HG02642 (cell line): ENCODE results near the gene UST.
A peak's percentile ranks its signal among the peaks of the same experiment; 100 is the strongest.

Source experiments
- ATAC-seq: cut with Tn5 transposase; IDR thresholded peaks from one replicate; pipeline ENCODE4 v1.9.1; 2021; ENCODE audit warnings: mild to moderate bottlenecking; ENCODE audit not compliant: unreplicated experiment, poor library complexity

UST gene, protein sequence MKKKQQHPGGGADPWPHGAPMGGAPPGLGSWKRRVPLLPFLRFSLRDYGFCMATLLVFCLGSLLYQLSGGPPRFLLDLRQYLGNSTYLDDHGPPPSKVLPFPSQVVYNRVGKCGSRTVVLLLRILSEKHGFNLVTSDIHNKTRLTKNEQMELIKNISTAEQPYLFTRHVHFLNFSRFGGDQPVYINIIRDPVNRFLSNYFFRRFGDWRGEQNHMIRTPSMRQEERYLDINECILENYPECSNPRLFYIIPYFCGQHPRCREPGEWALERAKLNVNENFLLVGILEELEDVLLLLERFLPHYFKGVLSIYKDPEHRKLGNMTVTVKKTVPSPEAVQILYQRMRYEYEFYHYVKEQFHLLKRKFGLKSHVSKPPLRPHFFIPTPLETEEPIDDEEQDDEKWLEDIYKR

DNA sequence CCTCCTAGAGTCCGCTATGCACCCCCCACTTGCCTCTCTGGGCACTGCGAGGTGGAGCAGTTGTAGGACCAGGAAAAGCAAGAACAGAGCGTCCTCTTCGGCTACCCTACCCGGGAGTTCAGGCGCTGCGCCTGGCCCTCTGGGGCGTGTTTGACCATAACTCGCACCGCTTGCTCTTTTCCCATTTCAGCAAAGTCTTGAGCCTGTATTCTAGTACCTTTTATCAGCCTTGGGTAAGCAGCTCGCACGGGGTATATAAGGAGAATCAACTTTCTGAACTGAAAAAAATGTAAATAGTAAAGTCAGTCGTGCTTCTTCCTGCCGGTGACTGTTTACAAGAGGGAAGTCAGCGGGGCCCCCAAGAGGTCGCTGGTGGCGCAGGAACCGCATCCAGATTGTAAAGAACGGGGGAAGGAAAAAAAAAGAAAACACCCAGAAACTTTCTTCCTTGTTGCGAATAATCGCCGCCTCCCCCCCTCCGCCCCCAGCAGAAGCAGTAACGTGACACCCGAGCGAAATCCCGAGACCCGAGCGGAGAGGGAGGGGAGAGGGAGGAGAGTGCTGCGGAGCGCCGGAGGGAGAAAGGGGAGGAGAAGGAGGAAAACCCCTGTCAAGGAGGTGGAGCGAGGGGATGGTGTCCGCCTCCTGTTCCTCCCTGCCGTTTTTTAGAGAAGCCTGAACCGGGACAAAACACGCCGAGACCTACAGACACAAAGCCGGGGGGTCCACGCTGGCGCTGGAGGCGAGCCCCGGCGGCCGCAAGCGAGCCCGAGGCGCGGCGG is at the start of gene UST:
TSS of gene UST (plus strand) at position 668 of the 782 bp plus-strand sequence. CDS start 401 bp downstream, outside the sequence.
- peak; percentile 54 for ATAC-seq

DNA sequence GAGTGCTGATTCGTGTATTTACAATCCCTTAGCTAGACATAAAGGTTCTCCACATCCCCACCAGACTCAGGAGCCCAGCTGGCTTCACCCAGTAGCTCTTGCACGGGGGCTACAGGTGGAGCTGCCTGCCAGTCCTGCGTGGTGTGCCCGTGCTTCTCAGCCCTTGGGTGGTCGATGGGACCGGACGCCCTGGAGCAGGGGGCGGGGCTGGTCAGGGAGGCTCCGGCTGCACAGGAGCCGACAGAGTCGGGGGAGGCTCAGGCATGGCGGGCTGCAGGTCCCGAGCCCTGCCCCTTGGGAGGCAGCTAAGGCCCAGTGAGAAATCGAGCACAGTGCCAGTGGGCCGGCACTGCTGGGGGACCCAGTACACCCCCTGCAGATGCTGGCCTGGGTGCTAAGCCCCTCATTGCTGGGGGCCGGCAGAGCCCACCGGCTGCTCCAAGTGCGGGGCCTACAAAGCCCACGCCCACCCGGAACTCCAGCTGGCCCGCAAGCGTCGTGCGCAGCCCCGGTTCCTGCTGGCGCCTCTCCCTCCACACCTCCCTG is 48.9 kb upstream of the UST start:
- no peak for ATAC-seq

DNA sequence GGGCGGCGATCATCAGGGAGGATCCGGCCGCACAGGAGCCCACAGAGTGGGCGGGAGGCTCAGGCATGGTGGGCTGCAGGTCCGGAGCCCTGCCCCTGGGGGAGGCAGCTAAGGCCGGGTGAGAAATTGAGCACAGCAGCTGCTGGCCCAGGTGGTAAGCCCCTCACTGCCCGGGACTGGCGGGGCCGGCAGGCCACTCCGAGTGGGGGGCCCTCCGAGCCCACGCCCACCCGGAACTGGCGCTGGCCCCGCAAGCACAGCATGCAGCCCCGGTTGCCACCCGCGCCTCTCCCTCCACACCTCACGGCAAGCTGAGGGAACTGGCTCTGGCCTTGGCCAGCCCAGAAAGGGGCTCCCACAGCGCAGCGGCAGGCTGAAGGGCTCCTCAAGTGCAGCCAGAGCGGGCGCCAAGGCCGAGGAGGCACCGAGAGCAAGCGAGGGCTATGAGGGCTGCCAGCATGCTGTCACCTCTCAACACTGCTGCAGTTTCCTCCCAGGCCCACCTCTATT is 48.1 kb upstream of the UST start:
- no peak for ATAC-seq

DNA sequence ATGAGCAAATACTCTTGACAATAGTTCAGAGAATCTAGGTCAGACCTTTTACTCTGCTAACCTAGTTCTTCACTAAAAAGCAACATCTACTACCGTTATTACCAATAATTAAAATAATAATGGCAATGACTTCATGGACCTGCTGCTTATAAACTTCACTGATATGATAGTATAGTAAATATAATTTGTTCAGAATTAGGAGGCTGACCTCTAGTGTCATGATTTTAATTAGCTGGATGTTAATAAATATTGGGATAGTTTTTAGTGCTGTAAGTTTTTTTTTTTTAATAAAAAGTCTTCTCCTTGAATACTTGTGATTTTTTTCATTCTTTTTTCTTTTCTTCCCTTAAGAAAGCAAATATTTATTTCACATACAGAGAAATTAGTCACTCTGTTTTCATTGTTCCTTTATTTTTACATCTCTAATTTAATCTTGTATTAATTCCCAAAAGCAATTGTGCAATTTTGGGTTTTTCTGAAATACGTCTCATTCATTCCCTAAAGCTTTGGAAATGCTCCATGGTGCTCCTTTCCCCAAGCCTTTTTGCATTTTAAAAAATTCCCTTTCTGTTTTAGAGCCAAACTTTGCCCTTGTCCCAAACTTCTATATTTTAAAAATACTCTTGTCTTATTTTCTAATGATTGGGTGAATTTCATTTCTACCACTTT is 46.6 kb upstream of the UST start:
- no peak for ATAC-seq

DNA sequence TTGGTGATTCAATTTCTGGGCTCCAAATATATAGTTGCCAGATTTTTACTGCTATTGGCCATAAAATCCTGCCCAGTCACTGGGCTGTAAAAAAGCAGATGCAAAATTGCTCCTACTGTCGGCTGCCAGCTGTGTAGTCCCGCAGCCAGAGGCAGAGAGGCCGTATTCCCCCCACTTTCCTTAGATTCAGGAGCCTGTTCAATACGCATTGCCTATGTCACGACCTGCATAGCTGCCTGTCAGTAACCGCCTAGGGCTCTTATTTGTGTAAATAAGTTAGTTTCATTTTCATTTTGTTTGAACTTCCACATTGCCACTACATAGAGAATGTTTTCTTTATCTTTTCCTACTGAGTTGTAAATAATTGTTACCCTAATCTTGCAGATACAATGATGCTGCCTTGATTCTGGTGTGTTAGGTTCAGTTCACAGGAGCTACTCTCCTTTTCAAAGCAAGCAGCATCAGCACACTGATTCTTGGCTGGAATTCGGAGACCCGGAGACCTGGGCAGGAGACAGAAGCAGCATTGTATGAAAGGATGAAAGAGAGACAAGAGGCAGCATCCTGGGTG is 46.0 kb upstream of the UST start:
- ATAC-seq, result peak; percentile 77

DNA sequence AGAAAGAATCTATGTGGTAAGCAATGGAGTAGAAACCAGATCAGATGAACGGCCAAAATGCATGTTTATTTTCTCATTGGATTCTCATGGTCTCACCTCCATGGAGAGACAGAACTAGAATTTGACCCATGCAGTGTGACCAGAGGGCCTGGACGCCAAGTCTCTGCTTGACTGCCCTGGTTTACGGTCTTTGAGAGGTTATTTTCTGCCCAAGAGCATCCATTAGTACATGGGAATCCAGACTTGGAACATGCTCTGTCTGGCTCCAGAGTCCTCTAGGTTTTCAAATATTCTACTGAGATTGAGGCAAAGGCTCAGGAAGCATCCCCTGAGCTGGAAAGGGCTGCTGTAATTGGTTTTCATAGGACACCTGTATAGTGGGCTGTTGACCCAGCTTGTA is 45.5 kb upstream of the UST start:
- no peak for ATAC-seq

DNA sequence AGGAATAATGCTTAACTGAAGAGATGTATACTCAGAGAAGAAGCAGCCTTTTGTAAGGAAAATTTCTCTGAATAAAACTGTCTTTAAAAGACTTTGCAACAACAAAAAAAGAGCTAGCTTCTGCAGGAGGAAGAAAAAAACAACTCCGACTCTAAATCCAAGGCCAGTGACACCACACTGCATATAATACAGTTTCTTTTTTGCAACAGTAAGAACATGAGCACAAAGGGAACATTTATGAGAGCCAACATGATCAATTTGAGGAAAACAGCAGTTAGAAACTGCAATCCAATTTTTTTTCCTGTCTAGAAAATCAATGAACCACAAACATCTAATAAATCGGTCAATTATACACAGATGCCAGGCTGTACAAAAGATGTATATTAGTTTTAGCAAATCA is 42.9 kb upstream of the UST start:
- no peak for ATAC-seq

DNA sequence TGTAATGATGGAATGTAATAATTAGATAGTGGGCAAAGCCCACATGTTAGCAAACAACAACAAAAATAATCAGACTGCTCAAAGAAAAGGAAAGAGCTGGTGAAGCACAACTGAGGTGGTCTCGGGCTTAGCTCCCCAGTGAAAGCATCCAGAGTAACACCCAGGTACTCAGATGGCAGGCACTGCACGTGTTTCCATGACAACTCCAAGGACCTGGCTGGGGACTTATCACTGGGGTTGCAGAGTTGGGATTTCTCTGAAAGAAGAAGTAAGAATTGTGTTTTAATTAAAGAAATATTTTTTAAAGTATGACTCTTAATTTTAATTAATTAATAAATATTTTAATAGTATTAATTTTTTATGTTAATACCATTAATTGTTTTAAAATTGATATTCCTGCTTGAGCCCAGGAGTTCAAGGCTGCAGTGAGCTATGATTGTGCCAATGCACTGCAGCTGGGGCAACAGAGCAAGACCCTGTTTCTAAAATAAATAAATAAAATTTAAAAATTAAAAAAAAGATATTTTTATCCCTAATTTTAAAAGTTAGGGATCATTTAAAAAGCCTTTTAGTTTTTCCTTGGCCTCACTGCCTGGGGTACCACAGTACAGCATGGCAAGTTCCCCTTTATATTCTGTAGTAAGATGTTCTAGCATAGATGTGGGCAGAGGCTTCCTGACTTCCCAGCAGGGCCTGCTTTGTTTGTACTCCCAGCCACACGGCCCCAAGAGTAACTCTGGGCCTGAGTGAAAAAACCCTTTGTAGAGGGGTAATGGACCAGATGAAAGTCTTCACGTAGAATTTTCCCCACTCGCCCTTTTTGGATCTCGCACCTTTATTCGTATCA is 42.2 kb upstream of the UST start:
- no peak for ATAC-seq

DNA sequence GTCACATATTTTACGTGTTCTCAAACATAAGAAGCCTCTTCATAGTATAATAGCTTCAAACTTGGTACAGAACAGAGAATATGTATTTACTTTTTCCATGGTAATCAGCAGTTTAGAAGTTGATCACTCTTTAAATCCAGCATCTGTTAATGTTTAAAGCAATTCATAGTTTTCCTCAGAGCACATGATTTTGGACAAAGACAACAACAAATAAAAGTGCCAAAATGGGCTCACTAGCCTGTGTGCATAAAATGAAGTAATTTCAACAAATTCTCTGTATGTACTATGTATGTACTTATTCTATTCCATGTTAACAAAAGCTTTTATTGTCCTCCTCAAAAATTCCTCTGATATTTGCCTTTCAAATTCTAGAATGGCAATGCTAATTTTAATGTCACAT is 38.1 kb upstream of the UST start:
- ATAC-seq, result no peak

DNA sequence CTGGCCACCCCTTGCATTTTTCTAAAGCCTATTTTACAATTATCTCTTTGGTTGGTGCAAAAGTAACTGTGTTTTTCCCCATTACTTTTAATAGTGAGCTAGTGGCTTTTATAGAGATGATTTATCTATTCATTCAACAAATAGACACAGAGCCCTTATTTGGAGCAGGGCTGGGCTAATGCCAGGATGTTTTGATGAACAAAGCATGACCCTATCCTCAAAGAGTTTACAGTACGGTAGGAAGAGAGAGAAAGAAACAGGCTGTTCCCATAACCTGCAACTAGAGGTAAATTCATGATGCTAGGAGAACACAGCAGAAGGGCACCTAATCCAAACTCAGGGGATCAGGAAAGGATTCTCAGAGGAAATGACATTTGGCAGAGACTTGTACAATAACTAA is 37.3 kb upstream of the UST start:
- ATAC-seq, result no peak

DNA sequence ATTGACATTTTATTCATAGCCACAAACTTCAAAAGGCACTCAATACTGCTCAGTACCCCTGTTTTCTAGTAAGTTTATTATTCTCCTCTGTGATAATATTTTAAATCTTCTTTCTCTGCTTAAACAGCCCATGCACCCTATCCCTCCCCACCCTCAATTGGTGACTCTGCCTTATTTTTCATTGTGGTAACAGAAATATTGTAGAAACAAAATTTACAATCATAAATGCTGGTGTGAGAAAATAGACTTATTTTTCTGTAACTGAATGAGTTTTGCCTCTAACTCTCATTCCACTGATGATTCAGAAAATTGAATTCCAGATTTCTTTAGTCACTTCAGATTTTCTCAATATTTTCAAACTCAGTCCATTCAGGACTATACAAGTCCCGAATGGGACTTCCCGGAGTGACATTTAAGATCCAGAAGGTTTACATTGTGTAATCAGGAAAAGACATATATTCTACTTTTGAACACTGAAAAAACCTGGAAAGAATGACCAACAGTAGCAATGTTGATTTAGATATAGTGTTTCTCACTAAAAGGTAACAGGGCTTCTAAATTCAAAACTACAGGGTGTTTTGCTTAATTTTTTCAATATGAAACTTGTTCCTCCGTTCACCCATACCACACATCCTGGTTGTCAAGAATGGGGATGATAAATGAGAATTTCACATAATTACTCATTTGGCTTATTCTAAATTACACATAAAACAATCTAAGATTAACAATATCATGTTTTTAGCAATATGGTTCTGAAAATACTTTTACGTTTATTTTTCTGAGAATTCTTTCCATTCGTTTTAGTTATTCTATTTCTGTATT is 34.8 kb upstream of the UST start:
- ATAC-seq, result no peak

DNA sequence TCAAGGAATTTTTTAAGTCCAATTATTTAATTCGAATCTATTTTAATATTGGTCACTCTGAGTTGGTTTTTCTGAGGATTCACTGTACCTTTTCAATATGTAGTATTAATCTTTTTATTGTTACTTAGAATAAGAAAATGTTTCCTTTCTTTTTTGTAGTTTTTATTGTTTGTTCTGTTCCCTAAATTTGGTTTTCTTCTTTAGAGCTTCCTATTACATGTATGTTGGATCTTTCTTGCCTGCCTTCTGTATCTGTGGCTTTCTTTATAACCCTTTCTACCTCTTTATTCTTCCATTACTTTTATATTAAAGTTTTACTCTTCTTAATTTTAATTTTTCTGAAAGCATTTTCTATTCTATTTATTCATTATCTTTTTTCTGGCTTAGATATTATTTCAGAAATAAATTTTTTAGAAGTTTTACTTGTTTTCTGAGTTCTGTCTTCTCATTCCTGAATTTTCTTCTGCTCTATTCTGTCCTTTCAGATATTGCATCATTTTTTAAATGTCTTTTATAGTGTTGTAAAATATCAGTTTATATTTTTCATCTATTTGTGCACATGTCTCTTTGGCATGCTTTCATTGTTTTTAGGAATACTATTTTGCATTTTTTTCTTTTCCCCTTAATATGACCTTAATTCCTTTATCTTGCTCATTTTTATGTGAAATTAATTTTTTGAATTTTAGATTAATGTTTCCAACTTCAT is 33.6 kb upstream of the UST start:
- no peak for ATAC-seq

DNA sequence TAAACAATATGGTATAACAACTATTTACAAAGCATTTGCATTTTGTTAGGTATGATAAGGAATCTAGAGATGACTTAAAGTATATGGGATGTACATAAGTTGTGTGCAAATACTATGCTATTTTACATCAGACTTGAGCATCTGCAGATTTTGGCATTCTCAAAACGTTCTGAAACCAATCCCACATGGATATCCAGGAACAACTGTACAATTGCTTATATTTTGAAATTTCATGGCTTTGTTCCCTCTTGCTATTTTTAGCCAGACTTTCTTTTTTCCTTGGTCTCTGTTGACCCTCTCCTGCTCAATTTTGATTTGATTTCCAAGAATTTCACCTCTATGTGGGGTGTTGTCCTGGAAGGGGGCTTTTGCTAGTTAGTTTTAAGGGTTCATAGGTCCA is 32.9 kb upstream of the UST start:
- no peak for ATAC-seq

DNA sequence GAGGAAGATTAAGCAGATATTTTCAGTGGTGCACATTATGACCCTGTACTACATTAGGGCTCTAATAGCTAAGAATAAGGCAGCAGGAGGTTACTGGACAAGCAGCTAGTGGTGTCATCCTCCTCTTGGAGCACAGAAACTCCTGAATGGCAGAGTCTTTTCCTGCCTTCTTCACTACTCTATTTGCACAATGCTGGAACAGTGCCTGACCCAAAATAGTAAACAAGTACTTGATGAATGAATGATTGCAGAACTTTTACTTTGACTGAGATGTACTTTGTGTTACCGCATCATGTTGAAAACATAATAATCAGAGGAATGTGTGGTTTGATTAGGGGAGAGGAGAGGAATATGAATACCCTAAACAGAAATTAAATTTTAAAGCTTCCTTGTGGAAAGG is 30.0 kb upstream of the UST start:
- no peak for ATAC-seq

DNA sequence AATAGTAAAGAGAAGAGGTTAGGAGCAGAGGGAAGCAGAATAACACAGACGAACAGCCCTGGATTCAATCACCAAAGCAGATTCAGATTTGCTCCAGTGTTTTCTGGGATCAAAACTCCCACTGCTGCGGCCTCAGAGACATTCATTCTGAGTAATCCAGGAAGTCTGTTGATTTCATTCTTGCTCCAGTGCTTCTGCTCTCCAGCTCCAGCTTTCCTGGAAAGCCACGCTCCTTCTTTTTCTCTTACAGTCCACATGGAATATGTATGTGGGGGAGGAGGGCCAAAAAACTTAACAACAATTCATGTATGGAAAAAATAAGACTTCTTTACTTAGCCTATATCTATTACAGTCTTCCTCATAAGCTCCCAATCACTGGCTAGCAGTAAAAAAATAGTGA is 26.4 kb upstream of the UST start:
- ATAC-seq, result no peak

DNA sequence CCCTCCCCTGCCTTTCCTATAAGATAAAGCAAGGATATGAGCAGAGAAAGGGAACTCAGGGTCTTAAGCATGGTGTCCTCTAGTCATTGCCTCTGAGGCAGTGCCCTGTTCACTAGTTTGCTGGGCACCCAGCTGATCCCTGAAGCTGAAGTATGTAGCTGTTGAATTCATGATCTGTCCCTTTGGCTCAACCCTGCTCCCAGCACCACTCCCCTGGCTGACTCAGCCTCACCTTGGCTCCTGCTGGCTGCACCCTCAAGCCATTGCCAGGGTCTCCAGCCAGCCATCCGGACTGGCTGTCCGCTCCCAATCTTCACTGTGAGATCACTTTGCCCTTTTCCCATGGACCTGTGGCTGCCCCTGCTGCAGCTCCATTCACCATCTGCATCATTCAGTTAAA is 25.9 kb upstream of the UST start:
- no peak for ATAC-seq

DNA sequence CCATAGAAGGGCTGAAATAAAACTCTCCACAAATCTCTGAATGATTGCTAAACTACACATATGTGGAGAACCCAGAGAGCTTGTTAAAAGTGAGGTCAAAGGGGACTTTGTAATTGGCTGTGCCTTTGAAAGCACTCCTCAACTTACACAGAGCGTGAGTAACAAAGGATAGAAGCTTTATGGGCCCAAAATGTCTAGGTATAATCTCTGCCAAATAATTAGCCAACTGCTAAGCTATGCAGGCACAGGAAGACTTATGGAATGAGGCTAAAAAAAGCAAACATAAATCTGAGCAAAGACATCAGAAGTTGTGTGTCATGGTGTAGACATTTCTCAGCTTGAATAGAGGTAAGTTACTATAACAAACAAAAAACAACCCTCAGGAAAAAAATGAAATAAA is 23.3 kb upstream of the UST start:
- no peak for ATAC-seq

DNA sequence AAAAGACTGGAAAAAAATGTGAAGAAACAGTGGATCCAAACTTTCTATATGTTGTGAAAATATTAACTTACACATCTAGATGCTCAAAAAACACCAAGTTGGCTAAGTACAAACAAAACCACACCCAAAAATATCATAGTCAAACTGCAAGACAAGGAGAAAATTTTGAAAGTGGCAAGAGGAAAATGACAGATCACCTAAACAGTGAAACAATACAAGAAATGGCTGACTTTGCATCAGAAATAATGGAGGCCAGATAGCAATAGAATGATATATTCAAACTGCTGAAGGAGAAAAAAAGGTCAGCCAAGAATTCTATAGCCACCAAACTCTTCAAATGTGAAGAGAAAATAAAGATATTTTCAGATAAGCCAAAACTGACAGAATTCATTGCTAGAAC is 22.4 kb upstream of the UST start:
- no peak for ATAC-seq
